HG02798 (cell line): ENCODE measurements around the gene ZNF785.
"Not testable (repeated sequence)": the region's sequence is repeated elsewhere in the genome, so short reads cannot be mapped to it uniquely, and the experiment has no call there.

Experiments used
- ATAC-seq: cut with Tn5 transposase; IDR thresholded peaks from one replicate; pipeline ENCODE4 v1.9.1; 2021; ENCODE audit warnings: mild to moderate bottlenecking; ENCODE audit not compliant: unreplicated experiment, poor library complexity

ZNF785 gene

DNA sequence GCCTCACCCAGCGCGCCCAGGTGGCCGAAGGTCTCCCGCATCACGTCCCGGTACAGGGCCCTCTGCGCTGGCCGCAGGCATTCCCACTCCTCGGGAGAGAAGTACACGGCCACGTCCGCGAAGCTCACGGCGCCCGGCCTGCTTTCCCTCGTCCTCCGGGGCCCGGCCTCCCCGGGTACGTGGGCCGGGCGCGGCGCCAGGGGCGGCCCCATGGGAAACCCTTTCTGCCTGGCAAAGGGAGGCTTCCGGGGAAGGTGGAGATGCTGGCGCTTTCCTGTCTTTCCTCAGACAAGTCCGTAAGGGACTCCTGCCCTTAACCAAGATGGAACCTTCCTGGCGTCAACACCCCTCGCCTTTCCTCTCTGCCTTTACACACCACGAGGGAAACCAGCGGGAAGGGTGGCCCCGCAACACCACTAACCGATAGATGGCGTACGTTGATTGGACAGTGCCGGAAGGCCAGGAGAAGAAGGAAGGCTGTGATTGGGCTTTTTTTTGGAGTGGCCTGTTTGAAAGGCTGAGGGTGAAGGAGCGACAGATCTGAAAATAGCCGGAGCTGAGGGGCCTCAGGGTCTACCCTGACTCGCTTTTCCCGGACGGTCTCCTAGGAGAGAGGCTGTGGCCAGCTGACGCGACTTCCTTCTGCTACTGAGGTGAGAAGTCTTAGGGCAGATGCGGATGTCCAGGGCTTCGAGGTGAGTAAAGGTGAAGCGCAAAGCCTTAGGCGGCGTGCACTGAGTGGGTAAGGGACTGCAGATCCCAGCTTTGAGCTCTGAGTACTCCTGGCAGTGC, at the start of gene ZNF785:
Gene ZNF785, minus strand, starts transcription at position 298 of the 792 bp plus-strand sequence. Its CDS starts 86 bp downstream, at position 212.
- ATAC-seq = peak; percentile 95

DNA sequence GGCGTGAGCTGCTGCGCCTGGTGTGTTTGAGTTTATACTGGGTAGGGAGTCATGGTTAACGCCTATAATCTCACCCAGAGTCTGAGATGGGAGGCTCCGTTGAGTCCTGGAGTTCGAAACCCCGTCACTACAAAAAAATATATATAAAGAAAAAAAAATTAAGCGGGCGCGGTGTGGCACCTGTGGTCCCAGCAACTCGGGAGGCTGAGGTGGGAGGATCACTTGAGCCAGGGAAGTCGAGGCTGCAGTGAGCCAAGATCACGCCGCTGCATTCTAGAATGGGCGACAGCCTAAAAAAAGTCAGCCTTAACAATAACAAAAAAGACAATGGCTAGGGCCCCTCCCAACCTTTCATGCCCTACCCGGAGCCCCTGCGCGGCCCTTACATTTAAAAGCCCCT, 48.0 kb upstream of the ZNF785 start:
- ATAC-seq = no peak

GRCh38 chr16:30632454-30632853, 47.0 kb upstream of the ZNF785 start:
- ATAC-seq = not testable (repeated sequence)

DNA sequence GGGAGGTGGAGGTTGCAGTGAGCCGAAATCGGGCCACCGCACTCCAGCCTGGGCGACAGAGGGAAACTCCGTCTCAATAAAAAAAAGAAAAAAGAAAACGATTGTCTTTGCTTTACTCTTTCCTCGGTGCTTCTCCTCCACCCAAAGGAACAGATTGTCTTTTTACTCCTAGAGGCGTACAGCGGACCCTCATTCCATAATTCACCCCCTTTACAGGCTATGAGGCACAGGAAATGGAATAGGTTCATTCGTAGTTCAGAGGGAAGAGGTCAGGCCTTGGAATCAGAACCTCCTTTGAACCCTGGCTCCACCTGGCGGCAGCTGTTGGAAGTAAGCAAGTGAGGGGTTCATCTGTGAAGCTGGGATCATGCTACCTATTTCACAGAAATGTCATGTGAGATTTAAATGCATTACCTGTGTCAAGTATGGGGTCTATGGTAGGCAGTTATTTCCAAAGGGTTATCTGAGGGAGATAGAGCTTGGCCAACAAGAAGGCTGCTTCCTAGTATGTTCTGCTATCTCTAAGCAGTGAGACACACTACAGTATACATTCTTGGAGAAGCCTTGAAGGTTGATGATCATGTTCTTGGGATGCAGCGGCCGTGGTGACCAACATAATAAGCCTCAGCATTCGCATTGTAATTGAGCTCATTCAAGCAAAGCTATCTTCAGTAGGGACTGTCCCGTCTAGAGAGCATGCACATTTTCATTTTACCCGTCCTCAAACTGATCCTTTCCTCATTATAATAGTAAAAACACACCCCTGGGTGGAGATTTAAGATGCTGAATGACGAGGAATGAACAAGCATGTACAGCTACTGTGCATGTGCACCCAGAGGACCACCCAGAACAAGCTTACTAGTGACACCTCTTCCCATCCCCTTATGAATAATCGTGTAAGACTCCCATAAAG, 43.4 kb upstream of the ZNF785 start:
- peak; percentile 56 for ATAC-seq

GRCh38 chr16:30626236-30626635, 40.7 kb upstream of the ZNF785 start:
- no peak for ATAC-seq

GRCh38 chr16:30623536-30624283, 38.2 kb upstream of the ZNF785 start:
- ATAC-seq = no peak

DNA sequence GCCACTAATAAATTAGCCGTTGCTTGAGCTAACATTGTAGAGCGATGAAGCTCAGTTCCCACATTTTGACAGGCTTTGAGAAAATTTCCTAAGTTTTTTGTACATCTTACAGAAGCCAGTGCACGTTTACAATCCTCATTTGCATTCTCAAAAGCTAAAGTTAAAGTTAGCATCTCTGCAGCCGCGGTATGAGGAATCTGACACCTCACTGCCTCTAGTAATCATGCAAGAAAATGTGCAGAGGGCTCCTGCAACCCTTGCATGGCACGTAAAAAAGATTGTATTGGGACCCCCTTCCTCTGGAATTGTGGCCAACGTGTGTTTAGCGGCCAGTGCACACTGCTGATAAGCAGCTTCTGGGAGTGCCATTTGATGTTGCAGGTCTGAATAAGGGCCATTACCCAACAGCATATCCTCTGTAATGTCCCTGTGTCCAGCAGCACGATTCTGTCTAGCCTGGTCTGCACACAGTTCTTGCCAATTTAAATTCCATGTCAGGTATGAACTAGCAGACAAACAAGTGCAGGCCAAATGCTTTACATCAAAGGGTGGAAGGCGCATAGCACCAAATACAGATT, 37.0 kb upstream of the ZNF785 start:
- no peak for ATAC-seq

GRCh38 chr16:30621765-30622164, 36.3 kb upstream of the ZNF785 start:
- no peak for ATAC-seq

DNA sequence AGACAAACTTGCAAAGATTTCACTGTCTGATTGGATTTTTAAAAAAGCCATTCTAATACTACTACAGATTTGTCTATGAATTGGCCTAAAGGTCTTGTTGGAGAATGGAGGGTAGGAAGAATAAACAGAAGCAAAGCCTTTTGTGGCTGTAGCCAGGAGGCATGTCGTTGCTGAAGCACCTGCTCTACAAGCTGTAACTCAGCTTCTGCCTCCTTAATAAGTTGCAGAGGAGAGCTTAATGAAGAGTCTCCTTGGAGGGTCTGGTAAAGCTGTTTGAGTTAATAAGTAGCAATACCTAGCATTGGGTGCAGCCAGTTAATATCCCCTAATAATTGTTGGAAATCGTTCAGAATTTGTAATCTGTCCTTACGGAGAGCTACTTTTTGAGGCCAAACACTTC, 34.7 kb upstream of the ZNF785 start:
- ATAC-seq = no peak

- ATAC-seq = no peak
These were observed 34.1 kb upstream of the ZNF785 start for GRCh38 chr16:30619638-30620037.

DNA sequence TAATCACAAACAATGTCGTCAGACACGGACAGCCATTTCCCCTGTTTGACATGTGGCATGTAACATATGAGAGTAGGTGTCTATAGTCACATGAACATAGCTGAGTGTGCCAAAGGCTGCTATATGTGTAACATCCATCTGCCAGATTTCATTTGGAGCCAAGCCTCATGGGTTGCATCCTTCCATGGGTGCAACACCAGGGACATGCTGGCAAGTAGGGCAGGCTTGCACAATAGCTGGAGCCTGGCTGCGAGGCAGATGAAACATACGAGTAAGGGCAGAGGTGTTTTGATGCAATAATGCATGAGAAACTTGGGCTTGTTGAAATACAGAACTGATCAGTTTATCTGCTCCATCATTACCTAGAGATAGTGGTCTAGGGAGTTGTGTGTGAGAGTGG, 33.7 kb upstream of the ZNF785 start:
- no peak for ATAC-seq

DNA sequence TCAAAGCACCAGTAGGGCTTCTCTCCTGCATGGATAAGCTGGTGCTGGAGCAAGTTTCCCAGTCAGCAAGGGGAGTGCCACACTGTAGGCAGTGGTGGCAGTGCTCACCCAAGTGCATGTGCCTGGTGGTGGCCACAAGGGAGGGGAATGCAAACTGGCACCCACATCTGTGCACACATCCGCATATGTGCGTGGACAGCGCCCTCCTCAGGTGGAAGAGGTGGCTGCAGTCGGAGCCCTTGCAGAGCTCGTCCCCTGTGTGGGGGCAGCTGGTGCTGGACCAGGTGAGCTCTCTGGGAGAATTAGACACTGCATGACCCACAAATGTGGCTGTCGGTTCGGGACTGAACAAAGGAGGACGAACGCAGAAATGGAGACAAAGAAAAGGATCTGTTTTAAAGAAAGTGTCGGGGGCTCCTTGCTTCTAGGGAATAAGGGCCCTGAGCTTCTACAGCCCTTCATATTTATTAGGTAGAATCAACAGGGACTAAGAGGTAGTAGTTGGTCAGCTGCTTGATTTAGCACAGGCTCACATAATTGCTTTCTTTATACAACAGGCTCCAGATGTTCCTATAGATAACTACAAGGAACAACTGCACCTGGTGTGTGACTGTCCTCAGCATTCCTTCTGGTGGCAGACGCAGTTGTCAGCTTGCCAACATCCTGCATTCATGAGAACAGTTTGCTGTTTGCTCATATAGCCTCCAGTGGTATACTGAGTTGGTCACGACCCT, 30.0 kb upstream of the ZNF785 start:
- ATAC-seq = no peak

GRCh38 chr16:30609926-30610839, 24.7 kb upstream of the ZNF785 start, which contains the start of gene ZNF689:
Gene ZNF689 (minus strand): TSS chr16:30610389. CDS start chr16:30610041, 348 bp downstream.
- peak; percentile 92 for ATAC-seq

- peak; percentile 24 for ATAC-seq
These were observed 23.8 kb upstream of the ZNF785 start for GRCh38 chr16:30609002-30609925.

DNA sequence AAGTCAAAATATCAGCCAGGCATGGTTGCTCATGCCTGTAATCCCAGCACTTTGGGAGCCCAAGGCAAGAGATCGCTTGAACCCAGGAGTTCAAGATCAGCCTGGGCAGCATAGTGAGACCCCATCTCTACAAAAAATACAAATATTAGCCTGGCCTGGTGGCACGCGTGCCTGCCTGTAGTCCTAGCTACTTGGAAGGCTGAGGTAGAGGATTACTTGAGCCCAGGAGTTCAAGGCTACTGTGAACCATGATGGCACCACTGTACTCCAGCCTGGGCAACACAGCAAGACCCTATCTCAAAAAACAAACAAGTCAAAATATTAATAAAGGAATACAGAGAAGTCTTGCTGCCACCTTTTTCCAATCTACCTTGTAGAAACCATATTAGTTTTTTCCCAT, 20.5 kb upstream of the ZNF785 start:
- ATAC-seq = no peak

DNA sequence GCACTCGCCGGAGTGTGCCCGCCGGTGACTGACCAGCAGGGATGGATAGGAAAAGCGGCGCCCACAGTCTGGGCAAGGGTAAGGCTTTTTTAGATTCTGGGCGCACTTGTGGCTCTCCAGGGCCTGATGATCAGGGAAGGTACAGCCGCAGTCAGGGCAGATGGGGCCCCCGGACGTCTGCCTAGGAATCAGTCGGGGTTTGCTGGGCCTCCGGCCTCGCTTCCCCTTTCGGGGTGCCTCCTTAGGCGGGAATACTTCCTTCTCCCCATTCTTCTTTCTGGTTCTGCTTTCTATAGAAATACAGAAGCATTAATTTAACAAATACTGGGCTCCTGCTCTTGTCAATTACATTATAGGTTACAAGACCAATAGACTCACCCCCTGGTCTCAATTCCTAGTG, 19.7 kb upstream of the ZNF785 start:
- no peak for ATAC-seq

- no peak for ATAC-seq
These were observed 18.9 kb upstream of the ZNF785 start for GRCh38 chr16:30604316-30604947.
